ENCODE data around the gene KLHDC2. TPM values are rescaled to one million over a fixed set of nuclear protein-coding genes. Genes with fewer than 3 reads are reported as not detected.
"Not testable (repeated sequence)": the region's sequence is repeated elsewhere in the genome, so short reads cannot be mapped to it uniquely, and the experiment has no call there.

Gene KLHDC2
- polyA plus RNA-seq (ENCODE audit: insufficient read length in 3 of 3): 100 to 1,000 TPM; 130 to 158 (median 151) TPM
- long read RNA-seq, donor 1, full-length matches to known transcripts: 58 of 65 reads
- long read RNA-seq, donor 1, partial matches to known transcripts: 0 of 65 reads
- long read RNA-seq, donor 1, other reads (novel, unspliced or antisense): 7 of 65 reads
- long read RNA-seq, donor 2, full-length matches to known transcripts: 52 of 147 reads
- long read RNA-seq, donor 2, partial matches to known transcripts: 95 of 147 reads
- long read RNA-seq, donor 2, other reads (novel, unspliced or antisense): 0 of 147 reads
- long read RNA-seq, donor 3, full-length matches to known transcripts: 40 of 45 reads
- long read RNA-seq, donor 3, partial matches to known transcripts: 0 of 45 reads
- long read RNA-seq, donor 3, other reads (novel, unspliced or antisense): 5 of 45 reads
- long read RNA-seq, donor 4, full-length matches to known transcripts: 56 of 67 reads
- long read RNA-seq, donor 4, partial matches to known transcripts: 5 of 67 reads
- long read RNA-seq, donor 4, other reads (novel, unspliced or antisense): 6 of 67 reads
- long read RNA-seq, donor 5, full-length matches to known transcripts: 20 of 75 reads
- long read RNA-seq, donor 5, partial matches to known transcripts: 55 of 75 reads
- long read RNA-seq, donor 5, other reads (novel, unspliced or antisense): 0 of 75 reads
- long read RNA-seq, donor 6, full-length matches to known transcripts: 54 of 226 reads
- long read RNA-seq, donor 6, partial matches to known transcripts: 172 of 226 reads
- long read RNA-seq, donor 6, other reads (novel, unspliced or antisense): 0 of 226 reads
- long read RNA-seq, donor 7, full-length matches to known transcripts: 58 of 169 reads
- long read RNA-seq, donor 7, partial matches to known transcripts: 111 of 169 reads
- long read RNA-seq, donor 7, other reads (novel, unspliced or antisense): 0 of 169 reads
- long read RNA-seq, donor 8, full-length matches to known transcripts: 22 of 65 reads
- long read RNA-seq, donor 8, partial matches to known transcripts: 43 of 65 reads
- long read RNA-seq, donor 8, other reads (novel, unspliced or antisense): 0 of 65 reads
- long read RNA-seq, donor 9, full-length matches to known transcripts: 73 of 95 reads
- long read RNA-seq, donor 9, partial matches to known transcripts: 12 of 95 reads
- long read RNA-seq, donor 9, other reads (novel, unspliced or antisense): 10 of 95 reads
- long read RNA-seq, donor 10, full-length matches to known transcripts: 38 of 176 reads
- long read RNA-seq, donor 10, partial matches to known transcripts: 95 of 176 reads
- long read RNA-seq, donor 10, other reads (novel, unspliced or antisense): 43 of 176 reads
- long read RNA-seq, donor 11, full-length matches to known transcripts: 35 of 85 reads
- long read RNA-seq, donor 11, partial matches to known transcripts: 50 of 85 reads
- long read RNA-seq, donor 11, other reads (novel, unspliced or antisense): 0 of 85 reads
- long read RNA-seq, donor 12, full-length matches to known transcripts: 70 of 80 reads
- long read RNA-seq, donor 12, partial matches to known transcripts: 5 of 80 reads
- long read RNA-seq, donor 12, other reads (novel, unspliced or antisense): 5 of 80 reads
- long read RNA-seq, donor 13, full-length matches to known transcripts: 23 of 33 reads
- long read RNA-seq, donor 13, partial matches to known transcripts: 10 of 33 reads
- long read RNA-seq, donor 13, other reads (novel, unspliced or antisense): 0 of 33 reads
- long read RNA-seq, donor 14: 0 reads
- long read RNA-seq, donor 15: 0 reads
- long read RNA-seq, donor 16, full-length matches to known transcripts: 58 of 63 reads
- long read RNA-seq, donor 16, partial matches to known transcripts: 5 of 63 reads
- long read RNA-seq, donor 16, other reads (novel, unspliced or antisense): 0 of 63 reads

- peak; percentile 86 for DNase-seq
These were observed at the start of gene KLHDC2 for GRCh38 chr14:49767571-49768300. KLHDC2 (plus strand) TSS chr14:49768153; CDS start chr14:49768469, 316 bp downstream.

- DNase-seq: no peak
These were observed 47.2 kb upstream of the KLHDC2 start for GRCh38 chr14:49720744-49721143.

GRCh38 chr14:49721733-49722435 is 46.1 kb upstream of the KLHDC2 start:
- not testable (repeated sequence) for DNase-seq

- no peak for DNase-seq
These were observed 40.8 kb upstream of the KLHDC2 start for GRCh38 chr14:49727171-49727570.

- DNase-seq: no peak
These were observed 35.1 kb upstream of the KLHDC2 start for GRCh38 chr14:49732896-49733295.

- DNase-seq: no peak
These were observed 34.1 kb upstream of the KLHDC2 start for GRCh38 chr14:49733836-49734235.

GRCh38 chr14:49735669-49736068 is 32.3 kb upstream of the KLHDC2 start:
- not testable (repeated sequence) for DNase-seq

GRCh38 chr14:49745191-49745590 is 22.8 kb upstream of the KLHDC2 start:
- DNase-seq: no peak

- not testable (repeated sequence) for DNase-seq
These were observed 21.5 kb upstream of the KLHDC2 start for GRCh38 chr14:49746476-49746875.

- DNase-seq: no peak
These were observed 13.3 kb upstream of the KLHDC2 start for GRCh38 chr14:49754570-49755097.

- no peak for DNase-seq
These were observed 12.6 kb upstream of the KLHDC2 start for GRCh38 chr14:49755378-49755777.

- DNase-seq: no peak
These were observed 6.0 kb upstream of the KLHDC2 start for GRCh38 chr14:49761839-49762551.

- DNase-seq: no peak
These were observed 1.1 kb upstream of the KLHDC2 start for GRCh38 chr14:49766839-49767238.

GRCh38 chr14:49767270-49767570 is 733 bp upstream of the KLHDC2 start:
- DNase-seq: no peak

- DNase-seq: no peak
These were observed 558 bp downstream of the KLHDC2 start for GRCh38 chr14:49768301-49769121.

- DNase-seq: no peak
These were observed 1.2 kb downstream of the KLHDC2 start for GRCh38 chr14:49769171-49769570.

- no peak for DNase-seq
These were observed 1.7 kb downstream of the KLHDC2 start for GRCh38 chr14:49769581-49770211.
